Measurements from ENCODE around the gene TFB1M.

TFB1M gene

GRCh38 chr6:155328539-155329459, 14.5 kb upstream of the TFB1M start:
- H3K9me3 ChIP-seq (ENCODE audit: control insufficient read depth, insufficient read depth, low read length), result no peaks in the 10 kb centered on the region
- no peaks in the 10 kb centered on the region for H3K27me3 ChIP-seq (ENCODE audit: control insufficient read depth, insufficient read depth, low read length)
- H3K9ac ChIP-seq (ENCODE audit: low read depth, low read length), result no peak overlapping the region
- no peak overlapping the region for H3K4me3 ChIP-seq (ENCODE audit: low read depth, low read length)
- H3K4me1 ChIP-seq (ENCODE audit: control insufficient read depth, insufficient read depth, low read length), result peaks cover 12% of the 10 kb centered on the region
- H3K36me3 ChIP-seq (ENCODE audit: control insufficient read depth, insufficient read depth, low read length), result no peaks in the 10 kb centered on the region

GRCh38 chr6:155328074-155328538, 13.8 kb upstream of the TFB1M start:
- Histone ChIP-seq H3K9me3 (ENCODE audit: control insufficient read depth, insufficient read depth, low read length) (no peaks in the 10 kb centered on the region), H3K36me3 (ENCODE audit: control insufficient read depth, insufficient read depth, low read length) (no peaks in the 10 kb centered on the region), H3K9ac (ENCODE audit: low read depth, low read length) (no peak overlapping the region), H3K4me3 (ENCODE audit: low read depth, low read length) (no peak overlapping the region), H3K4me1 (ENCODE audit: control insufficient read depth, insufficient read depth, low read length) (peaks cover 12% of the 10 kb centered on the region), H3K27me3 (ENCODE audit: control insufficient read depth, insufficient read depth, low read length) (no peaks in the 10 kb centered on the region)

- H3K4me3 ChIP-seq (ENCODE audit: low read depth, low read length), result no peak overlapping the region
- no peaks in the 10 kb centered on the region for H3K36me3 ChIP-seq (ENCODE audit: control insufficient read depth, insufficient read depth, low read length)
- H3K4me1 ChIP-seq (ENCODE audit: control insufficient read depth, insufficient read depth, low read length), result peaks cover 12% of the 10 kb centered on the region
- no peak overlapping the region for H3K9ac ChIP-seq (ENCODE audit: low read depth, low read length)
- no peaks in the 10 kb centered on the region for H3K9me3 ChIP-seq (ENCODE audit: control insufficient read depth, insufficient read depth, low read length)
- H3K27me3 ChIP-seq (ENCODE audit: control insufficient read depth, insufficient read depth, low read length), result no peaks in the 10 kb centered on the region
Observed at GRCh38 chr6:155327326-155328073, 13.2 kb upstream of the TFB1M start.

- Histone ChIP-seq H3K4me1 (ENCODE audit: control insufficient read depth, insufficient read depth, low read length) (peaks cover 12% of the 10 kb centered on the region), H3K9me3 (ENCODE audit: control insufficient read depth, insufficient read depth, low read length) (no peaks in the 10 kb centered on the region), H3K9ac (ENCODE audit: low read depth, low read length) (no peak overlapping the region), H3K4me3 (ENCODE audit: low read depth, low read length) (no peak overlapping the region), H3K27me3 (ENCODE audit: control insufficient read depth, insufficient read depth, low read length) (no peaks in the 10 kb centered on the region), H3K36me3 (ENCODE audit: control insufficient read depth, insufficient read depth, low read length) (no peaks in the 10 kb centered on the region)
Observed at GRCh38 chr6:155325700-155326516, 11.6 kb upstream of the TFB1M start.

- no peaks in the 10 kb centered on the region for H3K36me3 ChIP-seq (ENCODE audit: control insufficient read depth, insufficient read depth, low read length)
- H3K4me3 ChIP-seq (ENCODE audit: low read depth, low read length), result no peak overlapping the region
- H3K9ac ChIP-seq (ENCODE audit: low read depth, low read length), result no peak overlapping the region
- H3K27me3 ChIP-seq (ENCODE audit: control insufficient read depth, insufficient read depth, low read length), result no peaks in the 10 kb centered on the region
- peaks cover 12% of the 10 kb centered on the region for H3K4me1 ChIP-seq (ENCODE audit: control insufficient read depth, insufficient read depth, low read length)
- no peaks in the 10 kb centered on the region for H3K9me3 ChIP-seq (ENCODE audit: control insufficient read depth, insufficient read depth, low read length)
Observed at GRCh38 chr6:155324993-155325392, 10.7 kb upstream of the TFB1M start.

- no peak overlapping the region for H3K9ac ChIP-seq (ENCODE audit: low read depth, low read length)
- no peaks in the 10 kb centered on the region for H3K27me3 ChIP-seq (ENCODE audit: control insufficient read depth, insufficient read depth, low read length)
- no peaks in the 10 kb centered on the region for H3K9me3 ChIP-seq (ENCODE audit: control insufficient read depth, insufficient read depth, low read length)
- H3K4me3 ChIP-seq (ENCODE audit: low read depth, low read length), result no peak overlapping the region
- H3K4me1 ChIP-seq (ENCODE audit: control insufficient read depth, insufficient read depth, low read length), result peaks cover 12% of the 10 kb centered on the region
- no peaks in the 10 kb centered on the region for H3K36me3 ChIP-seq (ENCODE audit: control insufficient read depth, insufficient read depth, low read length)
Observed at GRCh38 chr6:155324172-155324571, 9.9 kb upstream of the TFB1M start.

- Histone ChIP-seq H3K9ac (ENCODE audit: low read depth, low read length) (no peak overlapping the region), H3K4me3 (ENCODE audit: low read depth, low read length) (no peak overlapping the region), H3K27me3 (ENCODE audit: control insufficient read depth, insufficient read depth, low read length) (no peaks in the 10 kb centered on the region), H3K4me1 (ENCODE audit: control insufficient read depth, insufficient read depth, low read length) (no peaks in the 10 kb centered on the region), H3K9me3 (ENCODE audit: control insufficient read depth, insufficient read depth, low read length) (no peaks in the 10 kb centered on the region), H3K36me3 (ENCODE audit: control insufficient read depth, insufficient read depth, low read length) (no peaks in the 10 kb centered on the region)
Observed at GRCh38 chr6:155319902-155320301, 5.6 kb upstream of the TFB1M start.

GRCh38 chr6:155317186-155317585, 2.9 kb upstream of the TFB1M start:
- H3K9ac ChIP-seq (ENCODE audit: low read depth, low read length), result no peak overlapping the region
- no peaks in the 10 kb centered on the region for H3K9me3 ChIP-seq (ENCODE audit: control insufficient read depth, insufficient read depth, low read length)
- no peaks in the 10 kb centered on the region for H3K27me3 ChIP-seq (ENCODE audit: control insufficient read depth, insufficient read depth, low read length)
- peaks cover under 1% of the 10 kb centered on the region for H3K36me3 ChIP-seq (ENCODE audit: control insufficient read depth, insufficient read depth, low read length)
- no peak overlapping the region for H3K4me3 ChIP-seq (ENCODE audit: low read depth, low read length)
- H3K4me1 ChIP-seq (ENCODE audit: control insufficient read depth, insufficient read depth, low read length), result no peaks in the 10 kb centered on the region

GRCh38 chr6:155316419-155316818, 2.1 kb upstream of the TFB1M start:
- Histone ChIP-seq H3K4me3 (ENCODE audit: low read depth, low read length) (no peak overlapping the region), H3K9me3 (ENCODE audit: control insufficient read depth, insufficient read depth, low read length) (no peaks in the 10 kb centered on the region), H3K36me3 (ENCODE audit: control insufficient read depth, insufficient read depth, low read length) (peaks cover 4% of the 10 kb centered on the region), H3K27me3 (ENCODE audit: control insufficient read depth, insufficient read depth, low read length) (no peaks in the 10 kb centered on the region), H3K9ac (ENCODE audit: low read depth, low read length) (no peak overlapping the region), H3K4me1 (ENCODE audit: control insufficient read depth, insufficient read depth, low read length) (no peaks in the 10 kb centered on the region)

GRCh38 chr6:155315516-155315871, 1.2 kb upstream of the TFB1M start:
- H3K9me3 ChIP-seq (ENCODE audit: control insufficient read depth, insufficient read depth, low read length), result no peaks in the 10 kb centered on the region
- peak overlapping the region; percentile 66 for H3K4me3 ChIP-seq (ENCODE audit: low read depth, low read length)
- no peaks in the 10 kb centered on the region for H3K4me1 ChIP-seq (ENCODE audit: control insufficient read depth, insufficient read depth, low read length)
- H3K27me3 ChIP-seq (ENCODE audit: control insufficient read depth, insufficient read depth, low read length), result no peaks in the 10 kb centered on the region
- peaks cover 6% of the 10 kb centered on the region for H3K36me3 ChIP-seq (ENCODE audit: control insufficient read depth, insufficient read depth, low read length)
- no peak overlapping the region for H3K9ac ChIP-seq (ENCODE audit: low read depth, low read length)

GRCh38 chr6:155314773-155315515, 660 bp upstream of the TFB1M start:
- Histone ChIP-seq H3K27me3 (ENCODE audit: control insufficient read depth, insufficient read depth, low read length) (no peaks in the 10 kb centered on the region), H3K4me3 (ENCODE audit: low read depth, low read length) (peak overlapping the region; percentile 66), H3K9me3 (ENCODE audit: control insufficient read depth, insufficient read depth, low read length) (no peaks in the 10 kb centered on the region), H3K4me1 (ENCODE audit: control insufficient read depth, insufficient read depth, low read length) (no peaks in the 10 kb centered on the region), H3K9ac (ENCODE audit: low read depth, low read length) (peak overlapping the region; percentile 1), H3K36me3 (ENCODE audit: control insufficient read depth, insufficient read depth, low read length) (peaks cover 8% of the 10 kb centered on the region)
